HG02623 (cell line): Measurements from ENCODE around the gene NUDT5.

Source experiments
- ATAC-seq: cut with Tn5 transposase; IDR thresholded peaks from one replicate; pipeline ENCODE4 v1.9.1; 2021; ENCODE audit warnings: moderate library complexity; ENCODE audit not compliant: unreplicated experiment

NUDT5 gene

DNA sequence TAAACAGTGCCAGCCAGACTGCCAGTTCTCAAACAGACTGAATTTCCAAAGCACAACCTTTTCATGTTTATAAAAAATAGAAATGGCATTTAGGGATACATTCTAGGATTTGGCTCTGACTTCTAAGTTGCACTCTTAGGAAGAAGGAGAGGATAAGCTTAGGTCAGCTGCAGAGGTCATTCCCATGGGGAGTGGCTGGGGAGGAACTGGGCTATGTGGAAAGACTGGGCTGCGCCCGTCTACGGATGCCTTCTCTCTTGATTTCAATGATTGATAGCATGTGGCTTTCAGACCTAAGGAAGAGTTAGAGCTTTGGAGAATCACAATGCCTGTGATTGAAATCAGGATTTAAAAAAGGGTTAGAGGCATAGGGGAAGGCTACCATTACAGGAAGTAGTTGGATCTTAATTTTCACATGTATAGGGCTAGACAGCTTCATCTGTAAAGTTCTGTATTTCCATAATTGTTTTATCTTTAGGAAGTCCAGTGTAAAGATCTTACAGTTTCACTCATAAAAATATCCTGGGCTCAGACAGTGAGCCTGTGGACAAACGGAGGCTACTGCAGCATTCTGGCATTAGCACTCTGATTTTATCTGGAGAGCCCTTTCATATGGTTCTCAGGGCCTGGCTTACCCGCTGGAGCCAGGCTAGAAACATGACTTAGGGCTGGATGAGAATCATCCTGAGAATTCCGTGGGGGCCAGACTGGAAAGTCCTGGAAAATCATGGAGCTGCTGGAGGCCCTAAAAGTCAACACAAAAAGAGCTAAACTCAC lies 29.5 kb downstream of the NUDT5 start:
- ATAC-seq: no peak

DNA sequence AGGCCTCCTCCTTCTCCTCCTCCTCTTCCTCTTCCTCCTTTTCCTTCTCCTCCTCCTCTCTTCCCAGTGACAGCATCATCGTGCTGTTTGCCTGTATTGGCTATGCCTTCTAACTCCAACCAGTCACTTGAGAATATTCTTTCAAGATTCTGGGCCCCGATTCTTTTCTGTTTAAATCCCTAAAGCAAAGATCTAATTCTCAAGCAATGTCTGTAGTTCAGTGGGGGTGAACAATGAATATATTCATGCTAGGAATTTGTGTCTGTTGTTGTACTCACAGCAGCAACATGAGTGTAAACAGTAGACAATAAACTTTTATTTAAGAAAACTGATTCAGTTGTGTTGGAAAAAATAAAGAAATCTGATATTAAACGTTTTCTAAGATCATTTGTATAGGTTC lies 30.7 kb downstream of the NUDT5 start:
- ATAC-seq: no peak

DNA sequence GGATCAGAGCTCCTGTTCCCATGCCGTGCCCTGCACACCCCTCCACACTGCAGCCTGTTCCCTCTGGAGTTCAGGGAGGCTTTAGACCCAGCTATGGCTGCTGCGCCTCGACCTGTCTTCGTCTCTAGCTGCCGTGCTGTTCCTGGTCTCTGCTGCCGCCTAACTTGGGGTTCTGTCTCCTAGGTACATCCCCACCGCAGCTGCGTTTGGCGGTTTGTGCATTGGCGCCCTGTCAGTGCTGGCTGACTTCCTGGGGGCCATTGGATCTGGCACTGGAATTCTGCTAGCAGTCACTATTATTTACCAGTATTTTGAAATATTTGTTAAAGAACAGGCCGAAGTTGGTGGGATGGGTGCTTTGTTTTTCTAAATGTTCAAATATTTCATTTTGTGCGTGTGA lies 31.6 kb downstream of the NUDT5 start:
- ATAC-seq: no peak

DNA sequence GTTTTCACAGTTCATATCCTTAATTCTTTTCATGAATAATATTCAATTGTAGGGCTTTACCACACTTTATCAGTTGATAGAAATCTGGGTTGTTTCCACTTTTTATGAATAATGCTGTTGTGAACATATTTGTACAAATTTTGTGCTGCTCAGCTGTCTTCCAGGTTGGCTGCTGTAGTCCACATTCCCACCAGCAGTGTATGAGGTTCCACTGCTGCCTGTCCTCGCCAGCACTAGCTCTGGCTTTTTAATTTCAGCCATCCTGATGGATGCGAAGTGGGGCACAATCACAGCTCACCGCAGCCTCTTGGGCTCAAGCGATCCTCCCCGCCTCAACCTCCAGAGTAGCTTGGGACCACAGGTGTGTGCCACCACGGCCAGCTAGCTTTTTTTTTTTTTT lies 32.8 kb downstream of the NUDT5 start:
- no peak for ATAC-seq

DNA sequence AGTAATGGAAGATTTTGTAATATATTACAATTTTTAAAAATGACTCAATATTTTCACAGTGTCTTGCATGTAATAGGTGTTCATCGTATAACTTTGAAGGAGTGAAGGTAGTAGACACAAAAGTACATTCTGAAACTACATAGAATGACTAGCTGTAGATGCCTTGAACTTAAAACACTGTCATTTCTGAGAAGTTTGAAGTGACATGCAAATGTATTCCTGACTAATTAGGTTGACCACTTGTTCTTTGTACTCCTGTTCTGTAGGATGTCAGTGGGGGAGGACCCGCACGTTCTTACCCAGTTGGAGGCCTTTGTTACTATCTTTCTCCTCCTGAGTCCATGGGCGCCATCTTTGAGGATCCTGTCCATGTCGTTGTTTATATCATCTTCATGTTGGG lies 35.0 kb downstream of the NUDT5 start:
- no peak for ATAC-seq

DNA sequence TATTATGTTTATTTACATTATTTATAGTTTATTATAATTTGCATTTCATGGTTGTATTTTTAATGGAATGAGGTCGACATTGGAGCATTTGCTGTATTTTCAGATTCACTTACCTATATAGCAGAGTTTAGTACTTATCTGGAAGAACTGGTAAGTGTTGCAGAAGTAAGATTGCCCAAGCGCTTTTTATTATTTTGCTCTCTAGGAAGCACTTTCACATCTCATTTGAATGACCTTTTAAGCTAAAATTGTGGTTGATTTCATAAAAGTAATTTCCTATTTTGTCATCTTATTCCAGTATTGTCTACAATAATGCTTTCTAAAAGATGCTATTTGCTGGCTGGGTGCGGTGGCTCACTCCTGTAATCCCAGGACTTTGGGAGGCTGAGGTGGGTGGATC lies 37.6 kb downstream of the NUDT5 start:
- ATAC-seq: no peak

DNA sequence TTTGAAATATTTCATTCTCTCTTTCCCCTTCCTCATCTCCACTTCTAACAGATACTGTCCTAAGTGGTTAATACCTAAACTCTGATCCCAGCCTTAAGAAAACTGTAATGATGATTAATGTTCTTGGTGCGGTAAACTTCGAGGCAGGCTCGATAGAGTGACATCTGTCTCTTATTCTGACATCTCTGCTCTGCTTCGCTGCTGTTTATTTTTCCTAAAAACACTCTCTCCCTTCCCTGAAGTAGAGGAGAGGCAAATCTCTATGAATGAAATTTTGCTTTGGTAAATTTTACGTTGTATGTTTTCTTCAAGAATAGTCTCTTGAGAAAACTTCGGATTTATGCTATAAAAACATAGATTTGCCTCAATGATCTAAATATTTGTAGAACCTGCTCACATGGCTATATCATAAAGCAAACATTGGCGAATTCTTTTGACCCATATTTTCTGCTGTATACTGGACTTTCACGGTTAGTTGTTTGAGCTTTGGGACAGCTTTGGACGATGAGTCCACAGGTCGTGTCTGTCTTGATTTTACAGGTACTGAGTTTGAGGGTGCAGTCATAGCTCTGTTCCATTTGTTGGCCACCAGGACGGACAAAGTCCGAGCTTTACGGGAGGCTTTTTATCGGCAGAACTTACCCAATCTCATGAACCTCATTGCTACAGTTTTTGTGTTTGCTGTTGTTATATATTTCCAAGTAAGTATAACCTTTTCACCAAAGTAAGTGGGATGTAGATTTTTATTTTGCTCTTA lies 39.1 kb downstream of the NUDT5 start:
- no peak for ATAC-seq

DNA sequence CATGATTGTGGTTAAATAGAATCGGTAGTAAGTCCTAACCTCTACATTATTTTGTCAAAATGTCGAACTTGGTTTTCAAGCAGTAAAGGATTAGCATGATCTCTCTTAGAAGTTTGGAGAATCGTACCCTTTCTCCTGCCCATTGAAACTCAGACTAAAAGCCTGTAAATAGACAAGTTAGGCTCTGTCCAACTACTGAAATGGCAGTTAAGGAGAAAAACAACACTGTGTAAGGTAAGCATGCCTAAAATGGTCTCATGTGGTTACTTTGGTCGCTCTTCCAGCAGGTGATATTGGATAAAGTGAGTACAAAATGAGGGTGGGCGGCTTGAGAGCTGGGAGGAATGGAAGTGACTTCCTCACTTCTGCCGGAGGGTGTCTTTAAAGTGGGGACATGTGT lies 41.2 kb downstream of the NUDT5 start:
- ATAC-seq: no peak

DNA sequence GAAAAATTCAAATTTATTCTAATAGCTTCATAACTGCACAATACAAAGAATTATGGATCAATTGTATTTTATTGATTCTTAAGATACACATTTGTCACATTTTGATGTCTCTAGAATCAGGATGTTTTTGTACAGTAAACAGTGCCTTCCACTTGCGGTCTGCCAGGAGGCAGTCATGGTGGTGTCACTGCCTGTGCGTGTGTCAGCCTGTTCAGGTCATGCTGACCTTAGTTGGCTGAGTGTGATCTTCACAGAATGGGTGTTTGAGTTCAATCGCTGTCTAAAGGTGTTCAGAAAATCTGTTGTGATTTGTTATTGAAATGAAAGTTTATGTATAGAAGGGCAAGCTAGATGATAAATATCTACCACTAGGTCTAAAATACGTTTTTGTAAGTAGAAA lies 45.5 kb downstream of the NUDT5 start:
- no peak for ATAC-seq

DNA sequence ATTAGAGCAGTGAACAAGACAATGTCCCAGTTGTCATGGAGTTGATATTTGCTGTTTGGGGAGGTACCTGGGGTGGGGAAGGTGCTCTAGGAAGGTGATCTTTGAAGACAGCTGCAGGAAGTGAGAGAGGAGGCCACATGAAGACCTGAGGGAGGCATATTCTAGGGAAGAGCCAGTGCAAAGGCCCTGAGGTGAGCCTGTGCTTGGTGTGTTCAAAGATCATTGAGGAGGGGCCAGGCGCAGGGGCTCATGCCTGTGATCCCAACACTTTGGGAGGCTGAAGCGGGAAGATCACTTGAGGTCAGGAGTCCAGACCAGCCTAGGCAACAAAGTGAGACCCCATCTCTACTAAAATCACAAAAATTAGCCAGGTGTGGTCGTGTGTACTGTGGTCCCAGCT lies 51.2 kb downstream of the NUDT5 start:
- no peak for ATAC-seq

DNA sequence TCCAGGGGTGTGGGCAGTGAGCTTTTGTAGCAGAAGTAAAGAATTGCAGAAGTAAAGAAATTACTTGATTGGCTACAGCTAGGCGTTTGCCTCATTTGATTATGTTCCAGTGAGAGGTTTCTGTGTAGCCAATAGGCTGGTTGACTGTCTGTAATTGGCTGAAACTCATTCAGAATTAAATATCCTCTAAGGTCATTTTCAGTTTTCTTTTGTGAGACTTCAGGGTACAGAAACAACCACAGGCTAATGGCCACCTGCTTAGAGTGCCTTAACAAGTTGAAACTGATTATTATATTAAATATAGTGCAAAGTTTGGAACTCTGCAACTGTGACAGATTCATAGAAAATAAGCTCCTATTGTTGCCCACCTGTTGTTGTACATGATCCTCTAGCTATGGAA lies 55.7 kb downstream of the NUDT5 start:
- ATAC-seq: no peak

DNA sequence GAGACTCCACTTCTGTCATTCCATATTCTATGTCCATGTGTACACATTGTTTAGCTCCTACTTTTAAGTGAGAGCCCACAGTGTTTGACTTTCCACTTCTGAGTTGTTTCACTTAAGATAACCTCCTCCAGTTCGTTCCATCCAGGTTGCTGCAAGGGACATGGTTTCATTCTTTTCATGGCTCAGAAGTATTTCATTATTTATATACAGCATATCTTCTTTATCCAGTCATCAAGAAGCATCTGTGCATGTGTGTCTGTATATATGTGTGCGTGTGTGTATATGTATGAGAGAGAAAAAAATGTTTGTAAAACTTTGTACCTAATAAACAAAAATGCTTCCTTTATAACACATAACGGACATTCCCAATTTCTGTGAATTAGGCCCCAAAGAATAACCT lies 60.1 kb downstream of the NUDT5 start:
- ATAC-seq: no peak

DNA sequence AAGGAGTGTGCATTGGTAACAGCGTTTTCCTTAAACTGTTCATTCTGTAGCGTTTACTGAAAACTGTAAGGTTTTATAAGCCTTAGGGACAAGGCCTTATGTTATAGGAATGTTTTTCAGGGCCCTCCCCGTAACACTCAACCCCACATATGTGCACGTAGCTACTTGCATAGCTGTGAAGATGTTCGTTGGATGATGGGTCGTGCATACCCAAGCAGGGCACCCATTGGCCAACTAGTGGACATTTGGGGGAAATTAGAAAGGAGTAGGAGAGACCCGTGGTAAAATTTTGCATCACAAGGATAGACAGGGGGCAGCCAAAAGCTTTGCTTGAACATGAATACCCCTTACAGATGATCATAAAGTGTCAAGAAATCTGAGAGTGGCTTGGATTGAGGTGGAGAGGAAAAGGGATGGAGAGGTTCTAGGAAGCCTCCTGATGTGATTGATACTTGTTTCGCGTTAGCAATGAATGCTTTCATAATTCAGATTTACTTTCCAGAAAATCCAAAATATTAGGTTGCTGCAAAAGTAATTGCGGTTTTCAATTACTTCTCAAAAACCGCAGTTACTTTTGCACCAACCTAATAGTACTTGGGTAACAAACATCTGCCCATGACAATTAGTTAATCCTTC lies 65.3 kb downstream of the NUDT5 start:
- peak; percentile 27 for ATAC-seq

DNA sequence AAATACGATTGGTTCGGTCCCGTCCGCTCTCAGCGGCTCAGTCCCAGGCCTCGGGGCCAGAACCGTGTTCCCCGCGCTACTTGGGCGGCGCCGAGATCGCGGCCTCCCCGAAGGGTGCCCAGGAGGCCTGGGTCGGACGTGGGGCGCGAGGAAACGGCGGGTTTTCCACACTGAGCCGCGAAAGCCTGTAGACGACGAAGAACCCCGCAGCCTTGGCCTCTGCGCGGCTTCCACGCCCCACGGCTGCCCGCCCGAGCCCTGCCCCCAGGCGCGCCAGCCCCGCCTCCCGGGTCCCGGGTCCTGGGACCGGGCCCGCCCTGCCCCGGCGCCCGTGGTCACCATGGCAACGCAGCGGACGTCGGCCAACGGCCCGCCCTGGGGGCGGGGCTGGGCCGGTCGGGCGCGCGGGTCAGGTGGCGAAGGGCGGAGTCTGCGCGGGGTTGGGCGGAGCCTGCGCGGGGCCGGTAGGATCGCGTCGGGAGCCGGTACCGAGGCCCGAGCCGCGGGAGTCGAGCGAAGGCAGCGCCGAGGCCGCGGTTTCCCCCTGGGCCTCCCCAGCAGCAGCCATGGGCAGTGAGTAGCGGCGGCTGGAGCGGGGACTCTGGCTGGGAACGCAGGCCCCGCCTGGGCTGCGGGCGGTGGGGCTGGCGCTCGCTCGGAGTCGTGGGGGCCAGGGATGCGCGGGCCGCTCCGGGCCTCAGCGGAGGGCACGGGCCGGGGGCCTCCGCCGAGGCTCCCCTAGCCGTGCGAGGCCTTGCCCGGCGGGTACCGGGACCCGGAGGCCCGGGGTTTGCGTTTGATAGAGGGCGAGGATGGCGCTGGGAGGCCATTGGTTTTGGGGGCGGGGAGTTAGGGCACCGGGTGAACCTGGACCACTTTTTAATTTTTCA lies 66.2 kb downstream of the NUDT5 start, which contains the start of gene SEC61A2:
SEC61A2 (plus strand) TSS at position 456 of the 890 bp plus-strand sequence; CDS start at position 567, 111 bp downstream.
- peak; percentile 93 for ATAC-seq

DNA sequence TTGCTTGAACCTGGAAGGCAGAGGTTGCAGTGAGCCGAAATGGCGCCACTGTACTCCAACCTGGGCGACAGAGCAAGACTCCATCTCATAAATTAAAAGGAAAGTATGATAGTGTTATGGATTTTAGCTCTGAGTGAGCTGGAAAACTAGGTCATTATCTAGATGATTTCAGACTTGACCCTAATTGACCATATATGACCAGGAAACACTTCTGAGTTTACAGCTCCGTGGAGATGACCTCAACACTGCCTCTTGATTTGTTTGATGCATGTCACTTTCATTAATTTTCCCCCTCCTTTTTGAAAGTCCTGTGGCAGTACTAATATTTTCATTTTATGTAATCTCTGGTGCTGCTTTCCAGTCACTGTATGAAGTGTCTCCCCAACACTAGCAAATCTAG lies 74.0 kb downstream of the NUDT5 start:
- ATAC-seq: no peak
